Measurements from ENCODE around the gene CEND1.
A peak's percentile ranks its signal among the peaks of the same experiment; 100 is the strongest.

Gene CEND1

GRCh38 chr11:778976-779954 lies 10.6 kb downstream of the CEND1 start:
- no peak for DNase-seq (ENCODE audit: low read depth)
- no peak overlapping the region for H3K4me3 ChIP-seq (ENCODE audit: low read depth, low read length)
- no peak for TF ChIP-seq POLR2A (IDR thresholded peaks at IDR 0.05; ENCODE audit: extremely low read depth, insufficient read length)
- no peak for TF ChIP-seq MAX (IDR thresholded peaks at IDR 0.05; ENCODE audit: low read depth, low read length)
- no peak for TF ChIP-seq CTCF (IDR thresholded peaks at IDR 0.05; ENCODE audit: low read depth, low read length)
- no peak for TF ChIP-seq MYC (IDR thresholded peaks at IDR 0.05; ENCODE audit: low read depth, low read length)

GRCh38 chr11:777288-778255 lies 12.3 kb downstream of the CEND1 start, which contains the start of gene GATD1:
TSS of gene GATD1 (minus strand) at chr11:777487. CDS start at chr11:777462, 25 bp downstream.
- peak within 1 kb of the TSS; percentile 73 for H3K4me3 ChIP-seq (ENCODE audit: low read depth, low read length)
- TF ChIP-seq MAX (IDR thresholded peaks at IDR 0.05; ENCODE audit: low read depth, low read length) (peak; percentile 92), MYC (IDR thresholded peaks at IDR 0.05; ENCODE audit: low read depth, low read length) (peak; percentile 75), CTCF (IDR thresholded peaks at IDR 0.05; ENCODE audit: low read depth, low read length) (no peak), POLR2A (IDR thresholded peaks at IDR 0.05; ENCODE audit: extremely low read depth, insufficient read length) (peak; percentile 89)
- DNase-seq (ENCODE audit: low read depth) = peak; percentile 88

- TF ChIP-seq CTCF (IDR thresholded peaks at IDR 0.05; ENCODE audit: low read depth, low read length) (no peak), MAX (IDR thresholded peaks at IDR 0.05; ENCODE audit: low read depth, low read length) (peak; percentile 38), MYC (IDR thresholded peaks at IDR 0.05; ENCODE audit: low read depth, low read length) (no peak)
- peak; percentile 68 for DNase-seq (ENCODE audit: low read depth)
- peak overlapping the region; percentile 73 for H3K4me3 ChIP-seq (ENCODE audit: low read depth, low read length)
These were observed 13.2 kb downstream of the CEND1 start for GRCh38 chr11:776561-777287.

- no peak for TF ChIP-seq POLR2A (IDR thresholded peaks at IDR 0.05; ENCODE audit: extremely low read depth, insufficient read length)
- TF ChIP-seq MAX (IDR thresholded peaks at IDR 0.05; ENCODE audit: low read depth, low read length) = no peak
- TF ChIP-seq CTCF (IDR thresholded peaks at IDR 0.05; ENCODE audit: low read depth, low read length) = no peak
- TF ChIP-seq MYC (IDR thresholded peaks at IDR 0.05; ENCODE audit: low read depth, low read length) = no peak
- no peak for DNase-seq (ENCODE audit: low read depth)
- H3K4me3 ChIP-seq (ENCODE audit: low read depth, low read length) = peak overlapping the region; percentile 73
These were observed 13.7 kb downstream of the CEND1 start for GRCh38 chr11:776263-776560.
